ENCODE measurements around the gene CLDN4. TPM values are rescaled to one million over a fixed set of nuclear protein-coding genes. Genes with fewer than 3 reads are reported as not detected.

CLDN4 gene
- total RNA-seq, 1 experiment from 2014 or later, result 32.0 TPM

DNA sequence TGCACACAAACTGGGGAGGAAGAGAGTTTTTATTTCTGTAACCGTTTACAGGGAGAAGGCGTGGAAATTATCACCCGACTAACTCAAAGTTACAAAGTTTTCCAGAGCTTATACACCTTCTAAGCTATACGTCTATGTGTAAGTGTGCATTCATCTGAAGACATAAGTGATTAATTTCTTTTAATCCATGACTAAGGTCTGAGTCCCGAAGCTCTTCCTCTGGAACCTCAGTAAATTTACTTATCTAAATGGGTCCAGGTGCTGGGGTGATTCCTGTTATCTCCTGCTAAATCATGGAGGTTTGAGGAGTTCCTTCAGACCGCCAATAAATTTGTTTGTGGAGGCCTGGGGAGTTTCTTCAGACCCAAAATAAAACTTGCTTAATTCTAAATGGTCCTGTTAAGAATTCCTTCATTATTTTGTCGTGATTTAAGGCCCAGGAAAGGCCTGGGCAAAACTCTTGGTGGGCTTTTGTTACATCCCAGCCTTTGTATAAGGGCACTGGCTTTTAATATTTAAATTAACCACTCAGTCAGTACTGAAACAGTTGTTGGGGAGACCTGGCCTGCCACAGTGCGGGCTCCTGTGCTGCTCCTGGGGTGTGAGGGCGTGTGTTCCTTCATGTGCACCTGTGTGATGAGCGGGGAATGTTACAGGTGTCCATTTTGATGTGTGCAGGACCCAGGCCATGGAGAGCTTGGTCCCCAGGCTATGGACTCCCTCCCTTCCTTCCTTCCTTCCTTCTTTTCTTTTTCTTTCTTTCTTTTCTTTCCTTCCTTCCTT is 17.3 kb downstream of the CLDN4 start:
- Mint-ChIP-seq H3K36me3 (peaks cover 2% of the 10 kb centered on the region; the same call in 1 of the 2 replicates), H3K4me1 (peaks cover 29% of the 10 kb centered on the region), H3K27ac (no peak overlapping the region), H3K9me3 (peaks cover 7% of the 10 kb centered on the region), H3K4me3 (no peak overlapping the region), H3K27me3 (ENCODE audit: low read depth) (no peaks in the 10 kb centered on the region; the same call in none of the 2 replicates)
- peak; percentile 65 for ATAC-seq
- TF ChIP-seq TEAD4 (CRISPR knock-in tag; IDR thresholded peaks at IDR 0.05) (no peak), ZNF416 (CRISPR knock-in tag; IDR thresholded peaks at IDR 0.05) (no peak), ZNF423 (CRISPR knock-in tag; IDR thresholded peaks at IDR 0.05) (no peak), MLX (CRISPR knock-in tag; IDR thresholded peaks at IDR 0.05) (no peak), SOX15 (CRISPR knock-in tag; IDR thresholded peaks at IDR 0.05) (no peak), ZNF138 (CRISPR knock-in tag; conservative IDR thresholded peaks at IDR 0.05) (no peak), CTCF (IDR thresholded peaks at IDR 0.05) (no peak), IRF2 (CRISPR knock-in tag; IDR thresholded peaks at IDR 0.05; ENCODE audit: borderline replicate concordance, low read depth) (no peak), ETV6 (CRISPR knock-in tag; IDR thresholded peaks at IDR 0.05) (no peak), NR3C1 (CRISPR knock-in tag; conservative IDR thresholded peaks at IDR 0.05; ENCODE audit: low read depth) (no peak), OVOL2 (CRISPR knock-in tag; IDR thresholded peaks at IDR 0.05; ENCODE audit: borderline replicate concordance) (no peak), MXD4 (CRISPR knock-in tag; IDR thresholded peaks at IDR 0.05; ENCODE audit: borderline replicate concordance) (no peak), ESRRA (CRISPR knock-in tag; IDR thresholded peaks at IDR 0.05; ENCODE audit: borderline replicate concordance) (no peak), CREM (CRISPR knock-in tag; IDR thresholded peaks at IDR 0.05) (no peak), TCF7 (CRISPR knock-in tag; IDR thresholded peaks at IDR 0.05; ENCODE audit: low read depth) (no peak), CBFB (CRISPR knock-in tag; IDR thresholded peaks at IDR 0.05; ENCODE audit: low read depth) (no peak), FOXJ3 (CRISPR knock-in tag; IDR thresholded peaks at IDR 0.05; ENCODE audit: borderline replicate concordance) (no peak)
- ChIA-PET POLR2A (interaction anchor here (0.6 to 0.8 kb wide), 3 partner anchors 14 to 199 kb away, joined by 3 to 4 read pairs (median 3); no protein-coding TSS in a partner anchor), CTCF (interaction anchor here (0.6 to 1.0 kb wide), 2 partner anchors 37 to 219 kb away, joined by 3 to 4 read pairs; no protein-coding TSS in a partner anchor)
- no peak for DNase-seq (ENCODE audit: low spot score)

- ATAC-seq (no peak), DNase-seq (ENCODE audit: low spot score) (no peak)
- Mint-ChIP-seq H3K27me3 (ENCODE audit: low read depth) (peaks cover 13% of the 10 kb centered on the region), H3K9me3 (peaks cover 7% of the 10 kb centered on the region), H3K36me3 (peaks cover 2% of the 10 kb centered on the region; the same call in 1 of the 2 replicates), H3K4me1 (peaks cover 22% of the 10 kb centered on the region), H3K4me3 (no peak overlapping the region), H3K27ac (no peak overlapping the region; the same call in 1 of the 2 replicates)
- POLR2A ChIA-PET, result interaction anchor here (0.5 to 1.6 kb wide), 2 partner anchors 19 to 213 kb away, joined by 3 to 5 read pairs; no protein-coding TSS in a partner anchor
- CTCF ChIA-PET, result interaction anchor here (0.7 to 1.6 kb wide), 5 partner anchors 9 to 244 kb away, joined by 3 to 7 read pairs (median 4); no protein-coding TSS in a partner anchor
- no peak for TF ChIP-seq ATF6 (CRISPR knock-in tag; IDR thresholded peaks at IDR 0.05)
- no peak for TF ChIP-seq CTCF (IDR thresholded peaks at IDR 0.05)
- no peak for TF ChIP-seq ZNF671 (CRISPR knock-in tag; IDR thresholded peaks at IDR 0.05)
- no peak for TF ChIP-seq E2F5 (CRISPR knock-in tag; IDR thresholded peaks at IDR 0.05)
- no peak for TF ChIP-seq SOX15 (CRISPR knock-in tag; IDR thresholded peaks at IDR 0.05)
- TF ChIP-seq, protein P1, sequence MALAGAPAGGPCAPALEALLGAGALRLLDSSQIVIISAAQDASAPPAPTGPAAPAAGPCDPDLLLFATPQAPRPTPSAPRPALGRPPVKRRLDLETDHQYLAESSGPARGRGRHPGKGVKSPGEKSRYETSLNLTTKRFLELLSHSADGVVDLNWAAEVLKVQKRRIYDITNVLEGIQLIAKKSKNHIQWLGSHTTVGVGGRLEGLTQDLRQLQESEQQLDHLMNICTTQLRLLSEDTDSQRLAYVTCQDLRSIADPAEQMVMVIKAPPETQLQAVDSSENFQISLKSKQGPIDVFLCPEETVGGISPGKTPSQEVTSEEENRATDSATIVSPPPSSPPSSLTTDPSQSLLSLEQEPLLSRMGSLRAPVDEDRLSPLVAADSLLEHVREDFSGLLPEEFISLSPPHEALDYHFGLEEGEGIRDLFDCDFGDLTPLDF (CRISPR knock-in tag; IDR thresholded peaks at IDR 0.05), result no peak
- no peak for TF ChIP-seq TEAD4 (CRISPR knock-in tag; IDR thresholded peaks at IDR 0.05)
- TF ChIP-seq ELF4 (CRISPR knock-in tag; IDR thresholded peaks at IDR 0.05; ENCODE audit: low read depth), result no peak
- no peak for TF ChIP-seq GRHL2 (CRISPR knock-in tag; IDR thresholded peaks at IDR 0.05; ENCODE audit: insufficient replicate concordance, severe bottlenecking)
- TF ChIP-seq MXD4 (CRISPR knock-in tag; IDR thresholded peaks at IDR 0.05; ENCODE audit: borderline replicate concordance), result no peak
Measured at GRCh38 chr7:73850781-73851207, 20.0 kb downstream of the CLDN4 start.
